HG03175 (cell line): ENCODE results near the gene RHBDF1.
A peak's percentile ranks its signal among the peaks of the same experiment; 100 is the strongest.
"Not testable (repeated sequence)": the region's sequence is repeated elsewhere in the genome, so short reads cannot be mapped to it uniquely, and the experiment has no call there.

Experiments
- ATAC-seq: cut with Tn5 transposase; IDR thresholded peaks from one replicate; pipeline ENCODE4 v1.9.1; 2021; ENCODE audit warnings: mild to moderate bottlenecking, moderate library complexity; ENCODE audit not compliant: unreplicated experiment

Gene RHBDF1

DNA sequence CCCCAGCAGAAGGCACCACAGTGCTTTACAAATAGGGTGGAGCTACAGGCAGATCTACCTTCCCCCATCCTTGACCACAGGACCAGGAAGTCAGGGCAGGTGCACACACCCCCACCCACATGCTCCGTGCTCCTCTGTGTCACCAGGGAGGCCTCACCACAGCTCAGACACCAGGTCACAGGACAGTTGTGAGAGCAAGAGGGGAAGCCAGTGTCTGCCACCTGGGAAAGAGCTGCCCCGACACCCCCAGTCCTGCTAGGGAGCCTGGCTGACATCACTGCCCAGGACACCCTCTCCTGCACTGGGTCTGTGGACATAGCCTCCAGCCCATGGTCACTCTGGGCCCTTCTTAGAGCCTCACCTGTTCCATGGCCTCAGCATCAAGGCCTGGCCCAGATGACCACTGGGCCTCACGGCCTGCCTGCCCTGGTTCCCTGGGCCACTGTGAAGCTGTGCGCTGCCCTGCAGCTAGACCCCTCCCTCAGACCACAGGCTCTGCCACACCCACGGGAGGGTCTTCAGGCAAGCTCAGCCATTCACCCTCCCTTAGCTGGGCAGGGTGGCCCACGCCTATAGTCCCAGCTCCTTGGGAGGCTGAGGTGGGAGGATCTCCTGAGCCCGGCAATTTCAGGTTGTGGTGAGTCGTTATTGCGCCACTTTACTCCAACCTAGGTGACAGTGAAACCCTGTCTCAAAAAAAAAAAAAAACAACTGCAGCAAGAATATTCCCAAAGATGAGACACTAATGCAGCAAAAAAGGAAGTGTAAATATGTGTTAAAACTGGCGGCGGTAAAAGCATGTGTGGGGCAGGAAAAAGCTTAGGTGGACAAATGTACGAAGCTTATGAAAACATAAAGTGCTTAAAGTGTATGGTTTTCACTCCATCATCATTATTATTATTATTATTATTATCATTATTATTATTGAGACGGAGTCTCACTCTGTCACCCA, 33.2 kb downstream of the RHBDF1 start:
- ATAC-seq: peak; percentile 87

DNA sequence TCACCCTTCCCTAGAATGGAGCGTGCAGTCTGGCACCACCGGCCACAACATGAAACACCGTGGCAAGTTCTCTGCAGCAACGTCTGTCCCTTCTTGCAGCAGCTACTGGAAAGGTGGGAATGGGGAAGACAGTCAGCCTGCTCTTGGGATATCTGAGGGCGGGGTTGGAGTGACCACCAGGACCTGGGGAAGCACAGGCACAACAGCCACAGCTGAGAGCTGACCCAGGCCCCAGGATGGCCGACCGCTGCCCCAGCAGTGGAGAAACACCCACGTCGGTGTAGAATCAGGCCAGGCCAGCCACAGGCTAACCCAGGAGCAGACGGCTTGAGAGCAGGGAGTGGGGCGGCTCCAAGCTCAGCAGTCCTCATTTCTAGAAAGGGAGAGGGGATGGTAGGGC, 34.2 kb downstream of the RHBDF1 start:
- ATAC-seq: not testable (repeated sequence)

DNA sequence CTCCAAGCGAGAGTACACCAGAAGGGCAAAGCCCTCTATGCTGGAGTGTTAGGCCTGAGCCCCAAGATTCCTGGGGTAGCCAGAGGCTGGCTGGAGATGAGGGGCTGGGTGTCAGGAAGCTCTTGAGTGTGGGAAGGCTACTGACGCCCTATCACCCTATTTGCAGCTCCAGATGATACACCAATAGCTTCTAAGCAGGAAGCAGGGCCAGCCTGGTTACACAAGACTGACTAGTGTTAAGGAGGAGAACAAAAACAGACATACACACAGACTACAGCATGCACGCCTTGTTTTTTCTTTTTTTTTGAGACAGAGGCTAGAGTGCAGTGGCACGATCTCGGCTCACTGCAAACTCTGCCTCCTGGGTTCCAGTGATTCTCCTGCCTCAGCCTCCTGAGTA, 34.9 kb downstream of the RHBDF1 start:
- ATAC-seq: no peak

DNA sequence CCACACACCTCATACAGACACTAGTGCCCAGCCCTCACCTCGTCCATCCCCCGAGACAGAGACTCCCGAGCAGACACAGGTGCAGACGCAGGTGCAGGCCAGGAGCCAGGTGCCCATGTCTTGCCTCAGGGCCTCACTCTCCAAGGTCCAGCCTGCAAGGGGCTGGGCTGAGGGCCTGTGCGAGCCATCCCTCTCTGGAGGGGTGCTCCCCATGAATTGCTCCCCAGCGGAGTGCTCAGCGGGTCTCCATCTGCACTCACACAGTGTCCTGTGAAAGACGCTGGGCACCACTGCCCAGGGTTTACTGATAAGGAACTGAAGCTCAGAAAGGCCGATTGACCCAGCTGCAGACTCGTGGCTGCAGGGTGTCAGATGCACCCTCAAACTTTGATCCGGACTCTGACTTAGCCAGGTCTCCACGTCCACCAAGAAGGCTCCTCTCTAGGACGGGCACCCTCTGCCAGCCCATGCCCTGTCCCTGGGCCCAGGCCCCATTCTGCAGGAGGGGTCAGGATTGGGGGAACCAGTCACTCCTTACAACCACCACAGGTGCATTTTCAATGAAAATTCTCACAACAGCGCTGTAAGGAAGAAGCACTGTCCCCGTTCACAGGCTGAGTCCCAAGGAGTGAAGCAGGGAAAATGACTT, 36.0 kb downstream of the RHBDF1 start:
- no peak for ATAC-seq

DNA sequence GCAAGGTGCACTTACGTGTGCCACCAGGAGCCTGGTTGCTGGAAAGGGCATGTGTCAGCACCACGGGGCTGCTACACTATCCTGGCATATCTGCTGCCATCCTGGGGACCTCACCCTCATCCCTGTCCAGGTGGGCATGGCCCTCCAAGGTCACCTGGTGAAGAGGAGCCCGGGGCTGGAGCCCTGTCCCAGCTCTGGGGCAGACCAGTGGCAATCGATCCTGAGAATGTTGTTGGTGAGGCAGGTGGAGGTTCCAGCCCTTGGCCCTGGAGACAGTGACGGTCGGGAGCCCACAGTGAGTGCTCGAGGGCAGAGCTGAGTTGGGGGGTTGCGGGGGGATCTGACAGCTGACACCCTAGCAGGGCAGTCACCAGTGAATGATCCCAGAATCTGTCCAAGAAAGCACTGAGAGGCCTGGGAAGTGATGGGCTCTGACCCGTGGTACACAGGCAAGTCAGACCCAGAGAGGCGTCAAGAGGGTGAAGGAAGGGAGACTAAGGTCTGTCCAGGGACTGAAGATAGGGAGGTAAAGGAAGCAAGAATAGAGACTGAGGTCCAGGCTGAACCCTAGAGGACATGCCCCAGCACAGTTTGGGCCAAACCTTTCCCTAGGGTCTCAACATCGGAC, 36.6 kb downstream of the RHBDF1 start:
- no peak for ATAC-seq

DNA sequence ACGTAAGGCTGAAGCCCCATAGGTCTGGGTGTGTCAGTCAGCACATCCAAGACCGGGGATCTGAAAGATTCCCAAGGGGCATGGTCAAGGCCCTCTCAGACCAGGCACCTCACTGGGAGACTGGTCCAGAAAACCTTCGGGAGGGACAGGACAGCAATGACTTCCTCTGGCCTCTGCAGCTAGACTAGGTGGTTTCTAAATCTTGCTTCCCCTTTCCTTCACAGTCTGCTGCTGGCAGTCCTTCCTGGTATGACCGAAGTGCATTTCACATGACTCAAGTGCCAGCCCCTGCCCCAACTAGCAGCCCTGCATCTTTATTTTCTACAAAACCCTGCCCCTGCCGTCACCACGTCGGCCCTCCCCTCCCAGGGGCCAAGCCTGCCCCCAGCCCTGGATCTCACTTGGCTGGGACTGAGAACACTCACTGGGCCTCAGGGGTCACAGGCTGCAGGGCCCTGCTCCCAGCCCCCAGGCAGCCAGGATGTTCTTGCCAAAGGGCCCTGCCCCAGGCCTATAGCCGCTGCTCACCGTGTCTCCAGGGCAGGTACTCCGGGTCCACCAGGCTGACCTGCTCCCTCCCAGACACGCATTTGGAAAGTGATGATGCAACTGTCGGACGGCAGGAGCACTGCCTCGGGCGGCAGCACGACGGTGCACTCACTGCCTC, 37.3 kb downstream of the RHBDF1 start:
- ATAC-seq: peak; percentile 38

DNA sequence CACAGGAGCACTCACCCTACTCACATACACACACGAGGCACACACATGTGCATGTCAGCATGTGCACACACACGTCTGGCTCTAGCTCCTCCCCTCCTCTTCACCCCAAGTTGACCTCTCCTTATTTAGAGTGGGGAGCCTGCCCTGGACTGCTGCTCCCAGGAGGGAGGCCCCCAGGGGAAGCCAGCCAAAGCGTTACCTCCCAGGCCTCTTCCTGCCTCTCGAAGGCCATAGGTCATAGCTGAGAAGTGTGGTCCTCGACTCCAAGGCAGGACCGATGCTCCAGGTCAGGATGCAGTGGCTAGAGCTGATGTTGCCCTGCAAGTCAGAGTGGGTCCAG, 37.8 kb downstream of the RHBDF1 start:
- no peak for ATAC-seq

DNA sequence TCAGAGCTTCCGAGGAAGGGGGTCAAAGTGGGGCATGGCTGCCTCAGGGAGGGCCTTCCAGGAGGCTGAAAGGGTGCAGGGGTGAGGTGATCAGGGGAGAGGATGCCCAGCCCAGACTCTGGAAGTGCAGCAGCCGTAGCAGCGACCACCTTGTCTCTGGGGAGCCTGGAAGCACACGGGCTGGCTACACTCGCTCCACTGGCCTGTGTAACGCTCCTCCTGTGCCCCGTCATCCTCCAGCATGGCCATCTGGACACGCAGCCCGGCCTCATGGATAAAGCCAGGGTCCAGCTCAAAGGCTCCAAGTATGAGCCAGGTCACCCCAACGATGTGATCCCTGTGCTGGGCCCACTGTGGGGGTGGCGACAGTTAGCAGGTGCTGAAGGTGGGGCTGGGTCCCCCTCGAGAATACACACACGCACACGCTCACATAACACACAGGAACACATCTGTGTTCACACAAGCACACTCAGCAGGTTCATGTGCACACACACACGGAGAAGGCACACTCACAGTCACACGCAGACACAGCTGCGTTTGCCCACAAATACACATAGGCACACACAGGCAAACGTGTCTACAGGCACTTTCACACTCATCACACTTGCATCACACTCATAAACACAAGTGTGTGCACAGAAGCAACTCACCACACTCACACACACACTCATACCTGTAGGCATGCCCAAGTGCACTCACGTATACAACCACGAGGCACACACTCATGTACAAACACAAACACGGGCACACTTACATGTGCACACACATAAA, 38.4 kb downstream of the RHBDF1 start:
- ATAC-seq: no peak

DNA sequence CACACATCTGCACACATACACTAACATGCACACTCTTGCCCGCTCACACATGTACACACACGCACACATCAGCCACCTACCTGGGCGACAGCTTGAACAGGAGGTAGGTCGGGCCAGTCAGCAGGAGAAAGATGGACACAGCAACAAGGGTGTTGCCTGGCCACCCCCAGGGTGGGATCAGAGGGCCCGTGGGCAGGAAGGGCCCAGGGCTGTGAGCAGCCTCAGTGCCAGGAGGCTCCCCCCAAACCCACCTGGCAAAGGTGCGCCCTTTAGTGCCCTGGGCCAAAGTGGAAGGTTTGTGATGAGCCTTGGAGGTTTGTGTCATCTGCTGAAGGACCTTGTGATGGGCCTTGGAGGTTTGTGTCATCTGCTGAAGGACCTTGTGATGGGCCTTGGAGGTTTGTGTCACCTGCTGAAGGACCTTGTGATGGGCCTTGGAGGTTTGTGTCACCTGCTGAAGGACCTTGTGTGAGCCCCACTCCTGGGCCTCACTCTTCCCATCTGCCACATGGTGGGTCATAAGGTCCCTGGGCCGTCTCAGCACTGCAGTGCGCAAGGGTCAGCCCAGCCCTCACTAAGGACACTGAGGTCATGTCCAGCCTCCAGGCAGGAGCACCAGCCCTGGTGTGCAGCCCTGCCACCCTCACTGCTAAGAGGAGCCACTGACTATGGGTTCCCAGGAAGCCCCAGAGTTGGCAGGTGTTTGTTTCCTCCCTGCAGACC, 39.1 kb downstream of the RHBDF1 start:
- not testable (repeated sequence) for ATAC-seq

DNA sequence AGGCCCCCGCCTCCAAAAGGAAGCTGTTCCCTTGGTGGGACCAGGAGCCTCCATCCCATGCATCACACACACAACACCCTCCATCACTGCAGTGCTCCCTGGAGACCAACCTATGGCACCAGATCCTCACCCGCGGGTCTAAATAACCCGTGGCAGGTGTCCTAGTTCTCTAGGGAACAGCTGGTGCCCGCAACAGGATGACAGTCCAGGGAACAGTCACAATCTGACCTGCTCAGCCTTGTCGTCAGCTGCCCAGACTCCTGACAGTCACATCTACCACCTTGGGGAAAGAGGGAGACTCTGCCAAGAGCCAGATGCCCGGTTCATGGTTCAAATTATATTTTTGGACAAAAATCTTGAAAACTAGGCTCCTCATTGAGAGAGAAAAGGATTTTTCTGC, 41.8 kb downstream of the RHBDF1 start:
- ATAC-seq: not testable (repeated sequence)

DNA sequence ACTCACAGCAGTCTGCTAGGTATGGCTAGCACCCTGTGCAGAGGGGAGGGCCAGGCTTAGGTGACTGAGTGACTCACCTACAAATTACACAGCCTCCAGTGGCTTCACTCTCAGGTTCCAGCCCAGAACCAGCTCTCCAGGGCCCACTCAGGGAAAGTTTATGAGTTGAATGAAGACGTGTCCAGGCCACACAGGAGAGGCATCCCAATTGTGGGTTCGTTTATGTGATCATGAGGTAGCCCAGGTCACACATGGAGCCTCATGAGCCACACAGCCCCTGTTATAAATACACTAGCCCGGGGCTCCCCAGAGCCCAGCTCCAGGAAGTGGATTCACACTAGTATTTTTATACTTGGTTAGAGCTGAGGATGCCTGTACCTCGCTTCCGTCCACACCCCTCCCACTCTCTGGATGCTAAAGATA, 46.5 kb downstream of the RHBDF1 start:
- peak; percentile 68 for ATAC-seq

DNA sequence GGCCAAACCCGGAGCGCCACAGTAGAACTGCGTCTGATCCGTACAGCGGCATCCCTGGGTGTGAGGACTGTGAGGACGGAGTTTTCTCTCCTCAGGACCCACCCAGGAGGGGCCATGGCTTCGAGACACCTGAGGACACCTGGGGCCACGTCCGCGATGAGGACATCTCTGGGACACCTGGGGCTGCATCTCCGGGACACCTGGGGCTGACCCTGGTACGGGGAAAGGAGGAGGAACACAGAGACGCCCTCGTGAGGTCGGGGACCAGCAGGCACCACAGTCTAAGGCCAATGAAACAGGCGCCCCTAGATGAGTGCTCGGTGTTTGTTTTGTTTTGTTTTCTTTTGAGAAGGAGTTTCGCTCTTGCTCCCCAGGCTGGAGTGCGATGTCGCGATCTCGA, 48.3 kb downstream of the RHBDF1 start:
- ATAC-seq: not testable (repeated sequence)

DNA sequence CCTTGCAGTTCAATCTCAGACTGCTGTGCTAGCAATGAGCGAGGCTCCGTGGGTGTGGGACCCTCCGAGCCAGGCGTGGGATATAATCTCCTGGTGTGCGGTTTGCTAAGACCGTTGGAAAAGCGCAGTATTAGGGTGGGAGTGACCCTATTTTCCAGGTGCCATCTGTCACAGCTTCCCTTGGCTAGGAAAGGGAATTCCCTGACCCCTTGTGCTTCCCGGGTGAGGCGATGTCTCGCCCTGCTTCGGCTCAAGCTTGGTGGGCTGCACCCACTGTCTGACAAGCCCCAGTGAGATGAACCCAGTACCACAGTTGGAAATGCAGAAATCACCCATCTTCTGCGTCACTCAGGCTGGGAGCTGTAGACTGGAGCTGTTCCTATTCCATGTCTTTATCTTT, 51.5 kb downstream of the RHBDF1 start:
- not testable (repeated sequence) for ATAC-seq

DNA sequence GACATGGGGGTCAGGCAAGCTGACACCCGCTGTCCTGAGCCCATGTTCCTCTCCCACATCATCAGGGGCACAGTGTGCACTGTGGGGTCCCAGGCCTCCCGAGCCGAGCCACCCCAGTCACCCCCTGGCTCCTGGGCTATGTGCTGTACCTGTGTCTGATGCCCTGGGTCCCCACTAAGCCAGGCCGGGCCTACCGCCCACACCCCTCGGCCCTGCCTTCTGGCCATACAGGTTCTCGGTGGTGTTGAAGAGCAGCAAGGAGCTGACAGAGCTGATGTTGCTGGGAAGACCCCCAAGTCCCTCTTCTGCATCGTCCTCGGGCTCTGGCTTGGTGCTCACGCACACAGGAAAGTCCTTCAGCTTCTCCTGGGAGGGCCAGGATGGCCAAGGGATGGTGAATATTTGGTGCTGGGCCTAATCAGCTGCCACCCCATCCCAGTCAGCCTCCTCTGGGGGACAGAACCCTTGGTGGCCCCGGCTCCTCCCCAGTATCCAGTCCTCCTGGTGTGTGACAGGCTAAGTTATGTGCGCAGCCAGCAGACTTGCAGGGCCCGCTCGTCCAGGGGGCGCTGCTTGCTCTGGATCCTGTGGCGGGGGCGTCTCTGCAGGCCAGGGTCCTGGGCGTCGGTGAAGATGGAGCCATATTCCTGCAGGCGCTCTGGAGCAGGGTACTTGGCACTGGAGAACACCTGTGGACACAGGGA, 55.2 kb downstream of the RHBDF1 start:
- ATAC-seq: not testable (repeated sequence)

DNA sequence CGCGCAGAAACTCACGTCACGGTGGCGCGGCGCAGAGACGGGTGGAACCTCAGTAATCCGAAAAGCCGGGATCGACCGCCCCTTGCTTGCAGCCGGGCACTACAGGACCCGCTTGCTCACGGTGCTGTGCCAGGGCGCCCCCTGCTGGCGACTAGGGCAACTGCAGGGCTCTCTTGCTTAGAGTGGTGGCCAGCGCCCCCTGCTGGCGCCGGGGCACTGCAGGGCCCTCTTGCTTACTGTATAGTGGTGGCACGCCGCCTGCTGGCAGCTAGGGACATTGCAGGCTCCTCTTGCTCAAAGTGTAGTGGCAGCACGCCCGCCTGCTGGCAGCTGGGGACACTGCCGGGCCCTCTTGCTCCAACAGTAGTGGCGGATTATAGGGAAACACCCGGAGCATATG, 61.7 kb downstream of the RHBDF1 start:
- ATAC-seq: not testable (repeated sequence)

DNA sequence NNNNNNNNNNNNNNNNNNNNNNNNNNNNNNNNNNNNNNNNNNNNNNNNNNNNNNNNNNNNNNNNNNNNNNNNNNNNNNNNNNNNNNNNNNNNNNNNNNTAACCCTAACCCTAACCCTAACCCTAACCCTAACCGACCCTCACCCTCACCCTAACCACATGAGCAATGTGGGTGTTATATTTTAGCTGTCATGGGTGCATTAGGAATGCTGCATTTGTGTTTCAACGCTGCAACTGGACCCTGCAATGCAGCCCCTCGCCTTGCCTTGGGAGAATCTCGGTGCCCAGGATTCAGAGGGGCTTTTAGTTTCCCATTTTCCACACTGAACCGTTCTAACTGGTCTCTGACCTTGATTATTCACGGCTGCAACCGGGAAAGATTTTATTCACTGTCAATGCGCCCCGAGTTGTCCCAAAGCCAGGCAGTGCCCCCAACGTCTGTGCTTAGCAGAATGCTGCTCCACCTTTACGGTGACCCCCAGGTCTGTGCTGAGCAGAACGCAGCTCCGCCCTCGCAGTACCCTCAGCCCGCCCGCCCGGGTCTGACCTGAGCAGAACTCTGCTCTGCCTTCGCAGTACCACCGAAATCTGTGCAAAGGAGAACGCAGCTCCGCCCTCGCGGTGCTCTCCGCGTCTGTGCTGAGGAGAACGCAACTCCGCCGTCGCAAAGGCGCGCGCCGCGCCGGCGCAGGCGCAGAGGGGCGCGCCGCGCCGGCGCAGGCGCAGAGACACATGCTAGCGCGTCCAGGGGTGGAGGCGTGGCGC, 62.3 kb downstream of the RHBDF1 start:
- ATAC-seq: no peak
